HL-60 (cell line): ENCODE data around the gene GALNS.

ENCODE experiments used
- GABPA ChIP-seq: IDR thresholded peaks from 2 replicates; pipeline ENCODE4 v1.6.1; 2012; ENCODE audit warnings: low read depth
- TF ChIP-seq, protein P1 (sequence below): IDR thresholded peaks from one replicate; pipeline ENCODE4 v1.5.1; 2011; ENCODE audit warnings: low read length, control low read depth, inconsistent platforms; ENCODE audit not compliant: insufficient read depth

DNA sequence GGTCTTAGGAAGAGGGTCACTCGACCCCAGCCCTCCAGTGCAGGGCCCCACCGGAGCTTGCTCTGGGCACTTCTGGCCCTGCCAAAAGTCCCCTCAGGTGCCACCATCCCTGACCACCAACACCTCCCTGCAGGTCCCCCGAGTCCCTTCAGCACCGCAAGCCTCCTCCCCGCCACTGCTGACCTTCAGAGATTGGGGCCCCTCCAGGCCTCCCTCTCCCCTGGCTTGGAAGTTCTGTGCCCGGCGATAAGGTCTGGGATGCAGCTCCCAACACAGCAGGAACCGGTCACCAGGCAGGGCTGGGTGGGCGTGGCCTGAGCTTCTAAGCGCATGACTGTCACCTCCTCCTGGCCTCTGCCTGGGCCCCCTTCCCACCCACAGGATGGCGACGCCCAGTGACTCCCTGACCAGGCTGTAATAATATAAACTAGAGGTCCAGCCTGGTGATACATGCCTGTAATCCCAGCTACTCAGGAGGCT lies 82.9 kb downstream of the GALNS start:
- TF ChIP-seq, protein P1, sequence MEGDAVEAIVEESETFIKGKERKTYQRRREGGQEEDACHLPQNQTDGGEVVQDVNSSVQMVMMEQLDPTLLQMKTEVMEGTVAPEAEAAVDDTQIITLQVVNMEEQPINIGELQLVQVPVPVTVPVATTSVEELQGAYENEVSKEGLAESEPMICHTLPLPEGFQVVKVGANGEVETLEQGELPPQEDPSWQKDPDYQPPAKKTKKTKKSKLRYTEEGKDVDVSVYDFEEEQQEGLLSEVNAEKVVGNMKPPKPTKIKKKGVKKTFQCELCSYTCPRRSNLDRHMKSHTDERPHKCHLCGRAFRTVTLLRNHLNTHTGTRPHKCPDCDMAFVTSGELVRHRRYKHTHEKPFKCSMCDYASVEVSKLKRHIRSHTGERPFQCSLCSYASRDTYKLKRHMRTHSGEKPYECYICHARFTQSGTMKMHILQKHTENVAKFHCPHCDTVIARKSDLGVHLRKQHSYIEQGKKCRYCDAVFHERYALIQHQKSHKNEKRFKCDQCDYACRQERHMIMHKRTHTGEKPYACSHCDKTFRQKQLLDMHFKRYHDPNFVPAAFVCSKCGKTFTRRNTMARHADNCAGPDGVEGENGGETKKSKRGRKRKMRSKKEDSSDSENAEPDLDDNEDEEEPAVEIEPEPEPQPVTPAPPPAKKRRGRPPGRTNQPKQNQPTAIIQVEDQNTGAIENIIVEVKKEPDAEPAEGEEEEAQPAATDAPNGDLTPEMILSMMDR: no peak
- TF ChIP-seq GABPA: no peak
